EL (cell line): ENCODE results near the gene TNFRSF13B.
"Not testable (repeated sequence)": the region's sequence is repeated elsewhere in the genome, so short reads cannot be mapped to it uniquely, and the experiment has no call there.

ENCODE experiments used
- DNase-seq: peaks from one replicate; pipeline ENCODE4 v3.0.0-alpha.2; 2016

TNFRSF13B gene

DNA sequence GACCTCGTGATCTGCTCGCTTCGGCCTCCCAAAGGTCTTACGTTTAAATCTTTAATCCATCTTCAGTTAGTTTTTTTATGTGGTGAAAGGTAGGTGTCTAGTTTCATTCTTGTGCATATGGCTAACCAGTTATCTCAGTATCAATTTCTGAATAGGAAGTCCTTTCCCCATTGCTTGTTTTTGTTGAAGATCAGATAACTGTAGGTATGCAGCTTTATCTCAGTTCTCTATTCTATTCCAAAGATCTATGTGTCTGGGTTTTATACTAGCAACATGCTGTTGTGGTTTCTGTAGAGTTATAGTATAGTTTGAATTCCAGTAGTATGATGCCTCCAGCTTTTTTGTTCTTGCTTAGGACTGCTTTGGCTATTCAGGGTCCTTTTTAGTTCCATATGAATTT lies 65.2 kb downstream of the TNFRSF13B start:
- peak; percentile 28 for DNase-seq

DNA sequence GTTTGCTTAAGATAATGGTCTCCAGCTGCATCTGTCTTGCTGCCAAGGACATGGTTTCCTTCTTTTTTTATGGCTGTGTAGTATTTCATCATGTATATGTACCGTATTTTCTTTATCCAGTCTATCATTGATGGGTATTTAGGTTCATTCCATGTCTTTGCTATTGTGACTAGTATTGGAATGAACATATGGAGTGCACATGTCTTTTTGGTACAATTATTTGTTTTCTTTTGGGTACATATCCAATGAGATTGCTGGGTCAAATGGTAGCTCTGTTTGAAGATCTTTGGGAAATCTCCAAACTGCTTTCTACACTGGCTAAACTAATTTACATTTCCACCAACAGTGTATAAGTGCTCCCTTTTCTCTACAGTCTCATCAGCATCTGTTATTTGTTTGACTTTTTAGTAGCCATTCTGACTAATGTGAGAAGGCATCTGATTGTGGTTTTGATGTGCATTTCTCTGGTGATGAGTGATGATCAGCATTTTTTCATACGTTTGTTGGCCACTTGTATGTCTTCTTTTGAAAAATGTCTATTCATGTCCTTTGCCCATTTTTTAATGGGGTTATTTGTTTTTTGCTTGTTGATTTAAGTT lies 66.2 kb downstream of the TNFRSF13B start:
- peak; percentile 93 for DNase-seq

GRCh38 chr17:16903070-16903469 lies 68.8 kb downstream of the TNFRSF13B start:
- not testable (repeated sequence) for DNase-seq

DNA sequence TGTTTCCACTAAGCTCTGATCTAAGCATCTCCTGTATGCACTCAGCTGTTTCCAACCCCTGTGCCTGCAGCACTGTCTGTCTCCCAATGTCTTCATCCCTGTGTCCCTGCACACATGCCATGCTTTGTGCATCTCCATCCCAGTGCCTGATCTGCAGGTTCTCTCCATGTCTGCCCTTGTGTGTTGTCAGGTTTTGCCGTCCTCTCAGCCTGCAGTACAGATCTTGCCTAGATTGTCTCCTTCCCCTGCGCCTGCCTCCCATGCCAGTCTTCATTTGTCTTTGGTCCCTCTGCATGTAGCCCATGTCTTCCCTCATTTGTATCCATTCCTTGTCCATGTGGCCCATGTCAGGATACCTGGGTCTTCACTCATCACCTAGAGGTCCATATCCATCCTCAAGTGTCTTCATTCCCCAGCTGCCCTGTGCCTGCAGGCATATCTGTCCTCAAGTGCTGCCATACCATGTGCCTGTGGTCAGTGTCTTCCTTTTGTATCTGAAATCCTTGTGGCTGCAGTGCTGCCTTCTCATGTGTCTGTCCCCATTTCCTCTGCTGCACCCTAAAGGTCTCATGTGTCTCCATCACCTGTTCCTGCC lies 71.5 kb downstream of the TNFRSF13B start:
- DNase-seq, result no peak

DNA sequence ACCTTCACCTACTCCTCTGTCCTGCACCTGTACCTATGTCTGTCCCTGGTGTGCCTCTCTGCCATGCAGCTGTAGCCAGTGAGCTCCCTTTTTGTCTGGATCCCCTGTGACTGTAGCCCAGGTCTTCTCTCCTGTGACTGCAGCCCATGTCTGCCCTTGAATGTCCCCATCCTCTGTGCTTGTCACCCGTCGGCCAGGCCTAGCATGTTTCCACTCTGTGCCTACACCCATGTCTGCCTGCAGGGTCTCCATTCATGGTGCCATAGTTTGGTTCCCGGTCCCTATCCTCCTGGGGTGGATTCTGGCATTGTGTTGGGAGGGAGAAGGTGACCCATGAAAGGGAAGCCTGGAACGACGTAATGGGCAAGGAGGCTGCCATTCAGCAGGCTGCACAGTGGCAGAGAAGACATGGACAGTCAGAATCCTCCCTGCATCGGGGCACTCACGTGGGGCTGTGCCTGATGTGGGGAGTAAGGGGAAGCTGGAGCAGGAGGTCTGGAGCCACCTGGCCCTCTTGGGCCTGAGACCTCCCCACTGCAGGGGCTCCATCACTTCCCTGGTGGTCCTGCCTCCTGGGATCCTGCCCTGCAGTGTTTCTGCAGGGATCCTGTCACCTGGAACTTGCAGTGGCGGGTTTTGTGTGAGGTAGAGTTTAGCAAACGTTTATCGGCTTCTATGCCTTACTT lies 74.6 kb downstream of the TNFRSF13B start:
- DNase-seq, result not testable (repeated sequence)

GRCh38 chr17:16896235-16896634 lies 75.7 kb downstream of the TNFRSF13B start:
- not testable (repeated sequence) for DNase-seq

GRCh38 chr17:16893527-16893926 lies 78.4 kb downstream of the TNFRSF13B start:
- not testable (repeated sequence) for DNase-seq

DNA sequence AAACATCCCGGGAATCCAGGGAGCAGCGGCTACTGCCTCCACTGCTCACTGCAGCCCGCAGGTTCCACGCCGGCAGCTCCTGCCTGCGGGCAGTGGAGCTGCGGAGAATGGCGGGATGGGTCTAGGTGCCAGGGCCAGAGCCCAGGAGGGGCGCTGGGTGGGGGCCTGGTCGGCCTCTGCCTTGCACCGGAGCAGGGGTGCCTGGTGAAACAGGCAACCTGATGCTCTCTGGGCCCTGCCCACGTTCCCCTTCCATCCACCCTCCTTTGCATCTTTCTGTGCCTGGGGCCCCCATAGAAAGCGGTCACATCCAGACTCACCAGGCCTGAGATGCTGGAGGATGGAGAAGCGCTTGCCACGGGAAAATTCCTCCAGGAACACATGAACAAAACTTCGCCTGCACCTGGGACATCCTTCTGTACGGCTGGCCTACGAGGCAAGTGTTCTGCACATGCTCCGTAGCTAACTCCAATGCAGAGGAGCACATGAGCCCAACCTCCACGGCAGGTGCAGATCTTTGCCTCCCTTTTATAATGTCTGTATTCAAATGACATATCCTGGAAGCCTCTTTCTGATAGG lies 79.0 kb downstream of the TNFRSF13B start:
- DNase-seq, result not testable (repeated sequence)

- DNase-seq, result no peak
Observed at GRCh38 chr17:16889088-16889465, 82.8 kb downstream of the TNFRSF13B start.
